ENCODE results near the gene HAPLN2. TPM values are rescaled to one million over a fixed set of nuclear protein-coding genes. Genes with fewer than 3 reads are reported as not detected.

Gene HAPLN2
- total RNA-seq, 2 experiments from 2014 or later: not detected

DNA sequence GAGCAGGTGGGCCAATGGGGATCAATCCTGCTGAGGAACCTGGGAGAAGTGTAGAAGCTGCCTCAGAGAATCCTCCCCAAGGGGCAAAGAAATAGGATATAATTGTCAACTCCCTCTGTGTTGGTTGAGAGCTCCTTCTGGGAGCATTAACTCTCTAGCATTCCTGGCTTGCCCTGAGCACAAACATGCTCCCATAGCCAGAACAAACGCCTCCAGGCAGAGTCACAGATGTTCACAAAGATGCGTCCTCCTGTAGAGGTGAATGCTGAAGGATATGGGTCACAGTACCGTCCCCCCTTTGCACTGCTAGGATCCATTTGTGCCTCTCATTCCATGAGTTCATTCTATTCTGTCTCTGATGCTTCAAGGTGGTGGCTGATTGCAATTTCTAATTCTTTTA, 13.1 kb downstream of the HAPLN2 start:
- POLR2A ChIA-PET: no interaction called here
- CTCF ChIA-PET: no interaction called here

DNA sequence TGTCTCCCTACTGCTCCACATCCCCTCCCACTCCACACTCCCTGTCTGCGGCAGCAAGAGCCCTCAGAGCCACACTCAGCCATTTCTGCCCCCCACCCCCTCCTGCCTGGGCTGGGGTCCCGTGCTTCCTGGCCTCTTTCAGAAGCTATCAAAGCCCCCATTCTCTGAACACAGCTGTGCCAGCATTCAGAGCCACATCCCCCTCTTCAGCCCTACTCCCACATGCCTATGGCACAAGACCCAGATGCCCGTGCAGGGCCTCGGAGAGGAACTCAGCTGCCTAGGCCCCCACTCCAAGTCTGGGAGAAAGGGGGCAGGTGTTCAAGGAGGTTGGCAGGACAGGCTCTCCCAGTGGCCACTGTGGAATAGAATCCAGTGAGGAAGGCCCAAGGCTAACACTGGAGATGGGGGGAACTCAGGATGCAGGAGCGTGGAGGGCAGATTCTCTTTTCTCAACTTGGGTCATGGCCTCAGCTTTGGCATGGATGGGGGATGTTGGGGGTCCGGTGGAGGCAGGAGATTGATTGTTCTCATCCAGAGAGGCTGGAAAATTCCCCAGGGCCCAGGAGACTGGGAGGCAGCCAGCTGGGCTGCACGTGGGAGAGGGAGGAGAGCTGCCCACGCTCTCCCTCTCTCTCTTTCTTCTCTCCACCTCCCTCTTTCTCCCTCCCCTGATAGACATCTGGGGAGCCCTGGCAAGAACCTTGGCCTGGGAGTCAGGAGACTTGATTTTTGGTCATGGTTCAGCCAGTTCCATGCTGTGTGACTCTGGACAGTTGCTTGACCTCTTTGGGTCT, 19.2 kb downstream of the HAPLN2 start:
- ChIA-PET CTCF (interaction anchor here (0.6 to 0.9 kb wide), 2 partner anchors 11 to 107 kb away, joined by 3 to 4 read pairs; no protein-coding TSS in a partner anchor), POLR2A (no interaction called here)

DNA sequence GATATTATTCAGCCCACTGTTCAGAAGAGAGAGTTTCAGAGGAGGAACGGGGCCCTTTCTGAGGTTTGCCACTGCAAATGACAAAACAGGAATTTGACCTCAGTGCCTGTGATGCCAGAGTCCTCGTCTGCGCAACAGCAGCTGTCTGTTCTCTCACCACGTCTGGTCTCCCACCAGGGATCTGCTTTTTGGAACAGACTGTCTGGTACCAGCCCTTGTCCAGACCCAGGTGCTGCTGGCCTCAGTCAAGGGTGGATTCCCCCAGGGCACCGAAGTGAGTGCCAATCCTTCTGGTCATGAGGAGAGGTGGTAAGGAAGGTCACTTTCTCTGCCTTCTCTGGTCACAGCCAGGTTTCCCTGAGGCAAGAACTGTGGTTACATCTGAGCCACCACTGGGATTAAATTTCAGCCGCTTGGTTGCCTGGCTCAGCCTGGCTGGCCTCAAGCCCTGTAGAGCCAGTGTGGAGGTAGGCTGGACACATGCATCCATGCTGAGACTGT, 20.4 kb downstream of the HAPLN2 start:
- POLR2A ChIA-PET: no interaction called here
- CTCF ChIA-PET: interaction anchor here (3.1 kb wide), 1 partner anchor 13 kb away, joined by 16 read pairs; no protein-coding TSS in a partner anchor

DNA sequence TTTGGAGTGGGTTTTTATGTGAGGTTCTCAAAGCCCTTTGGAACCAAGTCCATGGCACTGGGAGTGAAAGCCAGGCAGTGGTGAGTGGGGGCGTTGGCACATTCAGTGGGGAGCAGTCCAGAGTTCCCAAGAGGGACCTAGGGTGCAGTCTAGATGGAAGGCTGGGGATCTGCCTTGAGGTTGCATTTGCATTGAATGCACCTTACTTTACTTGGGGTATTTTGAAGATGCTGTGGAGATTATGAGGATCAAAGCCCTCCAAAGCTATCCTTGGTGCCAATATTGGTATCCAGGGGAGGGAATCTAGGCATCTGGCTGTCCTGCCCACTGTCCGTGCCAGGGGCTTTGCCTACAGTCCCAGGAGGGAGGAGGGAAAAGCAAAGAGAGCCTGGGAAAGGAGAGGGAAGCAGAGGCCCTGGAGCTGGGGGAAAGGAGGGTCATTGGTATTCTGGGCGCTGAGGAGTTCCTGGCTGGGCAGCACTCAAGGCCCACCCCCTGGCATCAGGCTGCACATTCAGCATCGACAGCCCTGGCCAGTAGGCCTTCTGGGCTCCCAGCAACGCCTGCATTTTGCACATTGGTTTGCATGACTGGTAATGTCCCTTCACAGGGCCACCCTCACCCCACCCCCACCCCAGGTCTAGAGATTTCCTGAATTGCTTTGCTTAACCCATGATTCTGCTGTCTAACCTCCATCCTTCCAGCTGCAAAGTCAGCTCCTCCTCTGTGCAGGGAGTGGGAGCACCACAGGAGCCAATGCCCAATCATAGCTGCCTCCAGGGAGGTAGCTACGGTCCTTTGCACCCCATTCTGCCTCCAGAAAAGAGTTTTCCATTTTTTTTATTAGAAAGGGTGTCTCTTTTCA, 21.9 kb downstream of the HAPLN2 start:
- ChIA-PET POLR2A (interaction anchor here (0.6 to 0.7 kb wide), 2 partner anchors 21 to 266 kb away, joined by 4 to 7 read pairs; no protein-coding TSS in a partner anchor), CTCF (interaction anchor here (0.8 to 3.1 kb wide), 6 partner anchors 11 to 48 kb away, joined by 3 to 16 read pairs (median 4); no protein-coding TSS in a partner anchor)

DNA sequence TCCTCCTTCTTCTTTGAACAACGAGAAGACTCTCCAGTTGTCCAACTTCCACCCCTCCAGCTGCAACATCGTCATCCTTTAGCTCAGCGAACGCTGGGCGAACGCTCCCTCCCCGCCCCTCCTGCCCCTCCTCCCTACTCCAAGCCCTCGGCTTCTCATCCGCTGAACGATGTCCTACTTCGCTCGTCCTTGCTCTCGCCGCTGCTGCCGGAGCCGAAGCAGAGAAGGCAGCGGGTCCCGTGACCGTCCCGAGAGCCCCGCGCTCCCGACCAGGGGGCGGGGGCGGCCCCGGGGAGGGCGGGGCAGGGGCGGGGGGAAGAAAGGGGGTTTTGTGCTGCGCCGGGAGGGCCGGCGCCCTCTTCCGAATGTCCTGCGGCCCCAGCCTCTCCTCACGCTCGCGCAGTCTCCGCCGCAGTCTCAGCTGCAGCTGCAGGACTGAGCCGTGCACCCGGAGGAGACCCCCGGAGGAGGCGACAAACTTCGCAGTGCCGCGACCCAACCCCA, 22.6 kb downstream of the HAPLN2 start, which contains the start of gene BCAN:
Gene BCAN (plus strand): TSS at position 357 of the 504 bp plus-strand sequence. CDS start 3,938 bp downstream, outside the sequence.
- POLR2A ChIA-PET: interaction anchor here (0.7 kb wide), 1 partner anchor 20 kb away, joined by 7 read pairs; no protein-coding TSS in a partner anchor

DNA sequence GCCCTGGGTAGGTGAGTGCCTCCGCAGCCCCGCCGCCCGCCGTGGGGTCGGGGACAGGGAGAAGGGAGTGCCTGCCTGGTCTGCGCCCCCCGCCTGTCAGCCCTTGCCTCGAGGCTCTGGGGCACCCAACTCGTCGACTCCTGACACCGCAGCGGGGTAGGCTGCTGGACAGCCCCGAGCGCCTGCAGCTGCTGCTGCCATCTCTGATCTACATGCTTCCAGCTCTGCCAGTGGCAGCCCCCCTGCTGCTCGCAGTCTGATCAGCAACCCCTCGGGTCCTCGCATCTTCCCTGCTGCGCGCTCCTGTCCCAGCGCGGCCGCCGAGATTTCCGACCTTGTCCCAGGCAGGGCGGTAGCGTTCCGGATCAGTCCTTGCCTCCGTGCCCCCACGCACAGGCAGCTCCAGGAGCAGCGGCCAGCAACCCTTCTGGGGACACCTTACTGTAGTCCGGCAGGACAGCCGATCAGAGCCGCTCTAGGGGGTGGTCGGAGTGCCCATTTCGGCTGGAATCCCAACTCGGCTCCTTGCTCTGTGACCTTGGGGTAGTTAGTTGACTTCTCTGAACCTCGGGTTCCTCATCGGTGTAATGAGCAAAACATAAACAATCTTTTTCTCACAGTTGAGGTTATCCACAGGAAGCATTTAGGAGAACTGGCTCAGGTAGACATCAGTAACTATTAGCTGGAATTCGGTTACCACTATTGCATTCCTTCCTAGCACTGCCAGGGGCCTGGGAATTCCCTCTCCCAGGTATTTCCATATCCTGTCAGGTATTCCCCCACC, 23.2 kb downstream of the HAPLN2 start:
- POLR2A ChIA-PET: interaction anchor here (1.2 kb wide), 1 partner anchor 42 kb away, joined by 3 read pairs; no protein-coding TSS in a partner anchor
- CTCF ChIA-PET: interaction anchor here (1.0 to 3.1 kb wide), 7 partner anchors 15 to 36 kb away, joined by 3 to 16 read pairs (median 5); no protein-coding TSS in a partner anchor

More for the DNA sequence above, 22.6 kb downstream of the HAPLN2 start, which contains the start of gene BCAN:
- CTCF ChIA-PET: interaction anchor here (0.8 to 3.1 kb wide), 6 partner anchors 15 to 48 kb away, joined by 3 to 16 read pairs (median 4); no protein-coding TSS in a partner anchor

DNA sequence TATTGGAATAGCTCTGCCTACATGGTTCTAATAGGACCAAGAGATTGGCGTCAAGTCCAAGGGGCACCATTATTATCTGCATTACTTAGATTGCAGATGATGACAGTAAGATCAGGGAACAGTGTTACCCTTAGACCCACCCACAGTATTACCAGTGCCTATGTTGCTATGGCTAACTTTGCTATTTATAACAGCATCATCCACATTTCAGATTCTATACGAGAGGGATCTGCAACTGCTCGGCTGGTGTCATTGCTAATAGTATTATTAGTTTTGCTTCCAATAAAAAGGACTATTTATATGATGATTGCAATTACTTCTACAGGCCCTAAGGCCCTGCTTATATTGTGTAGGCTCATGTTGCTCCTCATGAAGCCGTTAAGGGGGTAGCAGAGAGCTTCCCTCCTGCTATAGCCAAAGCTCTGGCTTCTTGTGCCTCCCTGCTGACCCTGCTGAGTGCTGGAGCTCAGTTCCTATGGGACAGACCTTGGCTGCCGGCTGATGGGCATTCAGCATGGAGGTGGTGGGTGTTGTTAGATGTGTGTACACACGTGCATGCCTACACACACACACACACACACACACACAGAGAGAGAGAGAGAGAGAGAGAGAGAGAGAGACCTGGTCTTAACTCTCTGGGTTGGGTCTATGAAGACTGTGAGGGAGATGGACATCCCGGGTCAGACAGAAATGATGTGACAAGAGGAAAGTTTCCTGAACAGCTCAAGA, 24.0 kb downstream of the HAPLN2 start:
- POLR2A ChIA-PET: interaction anchor here (1.2 kb wide), 1 partner anchor 41 kb away, joined by 3 read pairs; no protein-coding TSS in a partner anchor
- CTCF ChIA-PET: interaction anchor here (0.6 to 3.2 kb wide), 12 partner anchors 14 to 112 kb away, joined by 3 to 14 read pairs (median 4); partner anchors contain the start of gene METTL25B

DNA sequence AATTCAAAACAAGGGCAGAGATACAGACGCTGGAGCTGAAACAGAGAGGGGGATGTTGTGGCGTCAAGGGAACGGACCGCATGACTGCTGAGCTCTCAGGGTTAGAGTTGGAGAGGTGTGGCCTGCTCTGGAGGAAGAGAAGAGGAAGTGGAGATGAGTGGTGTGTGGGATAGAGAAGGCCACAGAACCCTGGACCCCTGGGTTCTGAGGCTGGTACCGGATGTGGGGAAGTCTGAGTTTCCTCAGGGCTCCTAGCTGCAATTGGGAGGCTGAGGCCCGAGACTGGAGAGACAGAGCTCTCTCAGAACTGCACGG, 24.5 kb downstream of the HAPLN2 start:
- ChIA-PET CTCF (interaction anchor here (0.7 to 3.2 kb wide), 10 partner anchors 13 to 84 kb away, joined by 3 to 14 read pairs (median 5); partner anchors contain the start of gene METTL25B), POLR2A (interaction anchor here (1.2 kb wide), 1 partner anchor 40 kb away, joined by 3 read pairs; no protein-coding TSS in a partner anchor)

DNA sequence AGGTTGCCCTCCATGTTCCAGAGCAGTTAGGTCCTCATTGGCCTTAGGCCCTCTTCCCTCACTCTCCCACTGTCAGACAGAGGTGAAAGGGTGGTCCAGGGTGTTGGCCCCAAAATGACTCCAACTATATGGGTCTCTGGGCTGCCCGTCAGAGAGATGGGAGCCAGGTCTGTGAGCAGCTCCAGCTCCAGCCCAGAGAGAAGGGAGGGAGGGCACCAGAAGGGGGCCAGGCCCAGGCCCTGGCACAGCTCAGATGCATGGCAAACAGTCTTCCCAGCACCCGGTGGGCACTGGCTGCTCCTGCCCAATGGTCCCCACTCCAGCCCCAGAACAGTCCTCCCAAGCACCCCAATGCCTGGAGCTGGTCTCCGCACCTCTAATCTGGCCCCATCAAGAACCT, 24.9 kb downstream of the HAPLN2 start:
- ChIA-PET CTCF (interaction anchor here (0.7 to 3.2 kb wide), 7 partner anchors 16 to 83 kb away, joined by 3 to 14 read pairs (median 6); partner anchors contain the start of gene METTL25B), POLR2A (interaction anchor here (1.2 kb wide), 1 partner anchor 40 kb away, joined by 3 read pairs; no protein-coding TSS in a partner anchor)

DNA sequence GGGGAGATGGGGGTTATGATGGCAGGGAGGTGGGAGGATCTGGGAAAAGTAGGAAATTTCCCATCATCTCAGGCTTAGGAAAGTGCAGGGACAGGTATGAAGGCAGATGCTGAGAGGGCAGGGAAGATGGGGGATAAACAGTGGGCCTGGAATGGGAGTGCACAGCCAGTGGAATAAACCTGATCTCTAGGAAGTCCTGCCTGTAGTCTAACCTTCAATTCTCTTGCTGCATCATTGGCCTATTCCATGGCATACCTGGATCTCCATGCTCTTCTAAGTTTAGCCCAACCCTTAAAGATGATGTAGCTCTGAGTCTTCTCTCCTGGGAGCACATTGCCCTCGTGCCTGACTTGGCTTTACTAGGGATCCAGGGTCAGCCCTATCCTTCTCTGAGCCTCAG, 25.4 kb downstream of the HAPLN2 start:
- POLR2A ChIA-PET: no interaction called here
- CTCF ChIA-PET: interaction anchor here (1.1 to 3.2 kb wide), 5 partner anchors 13 to 61 kb away, joined by 3 to 14 read pairs (median 6); no protein-coding TSS in a partner anchor

DNA sequence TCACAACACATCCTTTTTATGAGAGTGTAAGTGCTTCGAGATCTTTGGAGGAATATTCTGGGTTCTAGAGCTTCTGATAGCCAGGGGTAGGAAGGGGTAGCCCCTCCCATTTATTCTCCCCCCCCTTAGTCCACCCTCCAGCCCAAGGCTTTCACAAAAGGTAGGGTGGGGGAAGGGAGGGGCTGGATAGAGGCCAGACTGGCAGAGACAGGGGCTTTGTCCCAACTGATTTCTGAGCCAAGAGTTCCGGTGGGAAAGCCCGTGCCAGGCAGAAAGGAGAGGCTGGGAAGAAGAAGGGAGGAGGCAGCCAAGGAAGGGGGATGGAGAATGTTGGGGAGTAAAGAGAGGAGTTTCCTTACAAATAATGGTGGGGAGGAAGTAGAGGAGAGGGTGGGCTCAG, 25.8 kb downstream of the HAPLN2 start:
- CTCF ChIA-PET: interaction anchor here (0.9 to 3.2 kb wide), 6 partner anchors 13 to 194 kb away, joined by 3 to 14 read pairs (median 4); no protein-coding TSS in a partner anchor

DNA sequence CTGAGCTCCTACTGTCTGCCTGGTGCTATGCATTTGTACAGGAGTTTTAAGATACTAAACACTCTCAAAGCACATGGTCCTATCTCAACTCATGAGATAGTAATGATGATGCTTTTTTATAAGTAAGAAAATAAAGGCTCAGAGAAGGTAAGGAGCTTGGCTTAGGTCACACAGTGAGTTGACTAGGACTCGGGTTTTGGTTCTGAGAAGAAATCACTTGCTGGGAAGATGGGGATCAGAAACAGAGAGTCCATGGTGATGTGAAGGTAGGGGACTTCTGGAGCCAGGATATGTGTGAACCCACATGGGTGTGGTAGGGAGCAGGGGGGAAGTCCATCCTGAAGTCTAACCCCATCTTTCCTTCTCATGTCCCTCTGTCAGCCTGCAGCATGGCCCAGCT, 26.5 kb downstream of the HAPLN2 start:
- ChIA-PET CTCF (interaction anchor here (0.9 to 3.2 kb wide), 6 partner anchors 12 to 193 kb away, joined by 3 to 14 read pairs (median 4); no protein-coding TSS in a partner anchor), POLR2A (no interaction called here)

More for the DNA sequence above, 25.8 kb downstream of the HAPLN2 start:
- POLR2A ChIA-PET: no interaction called here

DNA sequence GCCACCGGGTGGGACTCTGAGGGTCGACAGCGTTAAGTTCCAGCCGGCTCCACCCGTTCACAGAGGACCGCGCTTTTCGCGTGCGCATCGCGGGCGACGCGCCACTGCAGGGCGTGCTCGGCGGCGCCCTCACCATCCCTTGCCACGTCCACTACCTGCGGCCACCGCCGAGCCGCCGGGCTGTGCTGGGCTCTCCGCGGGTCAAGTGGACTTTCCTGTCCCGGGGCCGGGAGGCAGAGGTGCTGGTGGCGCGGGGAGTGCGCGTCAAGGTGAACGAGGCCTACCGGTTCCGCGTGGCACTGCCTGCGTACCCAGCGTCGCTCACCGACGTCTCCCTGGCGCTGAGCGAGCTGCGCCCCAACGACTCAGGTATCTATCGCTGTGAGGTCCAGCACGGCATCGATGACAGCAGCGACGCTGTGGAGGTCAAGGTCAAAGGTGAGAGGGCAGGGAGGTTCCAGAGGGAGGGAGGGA, 27.6 kb downstream of the HAPLN2 start:
- CTCF ChIA-PET: interaction anchor here (1.5 kb wide), 1 partner anchor 10 kb away, joined by 4 read pairs; no protein-coding TSS in a partner anchor
- POLR2A ChIA-PET: no interaction called here

DNA sequence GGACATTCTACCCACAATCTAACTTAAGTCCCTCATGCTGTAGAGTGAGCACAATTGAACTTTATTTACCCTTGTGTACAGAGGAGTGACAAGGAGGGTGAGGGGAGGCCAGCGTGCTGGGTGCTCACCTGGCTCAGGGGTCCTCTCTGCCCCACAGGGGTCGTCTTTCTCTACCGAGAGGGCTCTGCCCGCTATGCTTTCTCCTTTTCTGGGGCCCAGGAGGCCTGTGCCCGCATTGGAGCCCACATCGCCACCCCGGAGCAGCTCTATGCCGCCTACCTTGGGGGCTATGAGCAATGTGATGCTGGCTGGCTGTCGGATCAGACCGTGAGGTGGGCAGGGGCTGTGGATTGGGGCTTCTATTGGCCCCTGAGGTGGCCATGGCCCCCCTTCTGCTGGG, 28.1 kb downstream of the HAPLN2 start:
- ChIA-PET CTCF (interaction anchor here (1.5 kb wide), 1 partner anchor 10 kb away, joined by 4 read pairs; no protein-coding TSS in a partner anchor), POLR2A (no interaction called here)

DNA sequence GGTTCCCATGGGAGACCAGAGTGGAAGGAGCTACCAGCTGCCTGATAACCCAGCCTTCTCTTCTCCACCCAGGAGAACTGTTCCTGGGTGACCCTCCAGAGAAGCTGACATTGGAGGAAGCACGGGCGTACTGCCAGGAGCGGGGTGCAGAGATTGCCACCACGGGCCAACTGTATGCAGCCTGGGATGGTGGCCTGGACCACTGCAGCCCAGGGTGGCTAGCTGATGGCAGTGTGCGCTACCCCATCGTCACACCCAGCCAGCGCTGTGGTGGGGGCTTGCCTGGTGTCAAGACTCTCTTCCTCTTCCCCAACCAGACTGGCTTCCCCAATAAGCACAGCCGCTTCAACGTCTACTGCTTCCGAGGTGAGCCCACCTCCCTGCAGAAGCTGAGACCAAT, 29.3 kb downstream of the HAPLN2 start:
- POLR2A ChIA-PET: interaction anchor here (1.1 kb wide), 1 partner anchor 57 kb away, joined by 3 read pairs; the partner anchor contains the start of gene NAXE

DNA sequence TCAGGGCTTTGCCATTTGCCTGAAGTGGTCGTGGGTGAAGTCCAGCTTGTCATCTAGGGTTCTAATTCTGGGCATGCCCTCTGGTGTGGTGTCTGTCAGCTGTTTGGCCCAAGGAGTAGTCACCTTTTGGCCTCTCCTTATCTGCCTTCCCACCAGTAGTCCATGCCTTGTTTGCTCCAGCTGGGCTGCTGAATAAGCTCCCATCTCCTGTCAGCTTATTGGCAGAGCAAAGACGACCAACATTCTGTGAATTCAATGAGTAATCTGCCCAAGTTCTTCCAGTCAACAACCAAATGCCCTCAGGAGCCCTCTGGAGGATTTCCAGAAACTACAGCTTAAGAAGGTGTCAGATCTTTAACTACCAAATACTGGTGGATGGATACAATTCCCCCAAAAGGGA, 29.7 kb downstream of the HAPLN2 start:
- ChIA-PET POLR2A (interaction anchor here (1.1 kb wide), 1 partner anchor 58 kb away, joined by 3 read pairs; the partner anchor contains the start of gene NAXE), CTCF (interaction anchor here (0.7 to 2.6 kb wide), 4 partner anchors 9 to 22 kb away, joined by 4 to 10 read pairs (median 7); no protein-coding TSS in a partner anchor)

More for the DNA sequence above, 29.3 kb downstream of the HAPLN2 start:
- CTCF ChIA-PET: interaction anchor here (0.7 to 2.6 kb wide), 5 partner anchors 9 to 25 kb away, joined by 3 to 10 read pairs (median 7); no protein-coding TSS in a partner anchor
